Measurements from ENCODE around the gene SLK.

The SLK gene

GRCh38 chr10:103942866-103943265 lies 24.1 kb upstream of the SLK start:
- DNase-seq: no peak

DNA sequence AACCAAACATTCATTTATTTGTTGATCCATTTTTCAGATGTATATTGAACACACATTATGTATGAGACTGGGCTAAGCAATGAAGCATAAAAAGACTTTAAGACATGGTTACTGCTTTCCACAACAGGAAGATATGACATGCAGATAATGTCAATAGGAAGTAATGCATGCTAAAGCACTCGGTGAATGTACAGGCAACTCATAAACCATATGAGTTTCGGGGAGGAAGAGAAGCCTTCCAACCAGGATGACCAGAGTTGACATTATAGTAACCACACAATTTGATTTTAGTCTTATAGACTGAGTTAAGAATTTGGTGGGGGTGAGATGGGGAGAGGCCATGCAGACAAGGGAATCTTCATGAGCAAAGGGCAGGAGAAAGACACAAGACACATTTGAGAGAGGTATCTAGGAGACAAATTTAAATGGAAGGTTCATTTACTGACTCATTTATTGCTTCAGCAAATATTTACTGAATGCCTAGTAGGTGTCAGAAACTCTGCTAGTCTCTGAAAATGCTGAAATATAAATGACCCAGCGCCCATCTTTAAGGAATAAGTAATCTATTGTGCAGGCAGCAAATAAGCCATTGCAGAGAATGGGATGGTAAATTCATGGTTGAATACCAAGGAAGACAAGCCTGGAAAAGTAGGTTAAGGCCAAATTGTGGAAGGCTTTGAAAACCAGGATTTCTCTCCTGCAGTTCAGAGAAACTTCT lies 19.0 kb upstream of the SLK start:
- DNase-seq: no peak

GRCh38 chr10:103949728-103950127 lies 17.2 kb upstream of the SLK start:
- no peak for DNase-seq

- DNase-seq: no peak
These were observed 15.8 kb upstream of the SLK start for GRCh38 chr10:103951183-103951582.

DNA sequence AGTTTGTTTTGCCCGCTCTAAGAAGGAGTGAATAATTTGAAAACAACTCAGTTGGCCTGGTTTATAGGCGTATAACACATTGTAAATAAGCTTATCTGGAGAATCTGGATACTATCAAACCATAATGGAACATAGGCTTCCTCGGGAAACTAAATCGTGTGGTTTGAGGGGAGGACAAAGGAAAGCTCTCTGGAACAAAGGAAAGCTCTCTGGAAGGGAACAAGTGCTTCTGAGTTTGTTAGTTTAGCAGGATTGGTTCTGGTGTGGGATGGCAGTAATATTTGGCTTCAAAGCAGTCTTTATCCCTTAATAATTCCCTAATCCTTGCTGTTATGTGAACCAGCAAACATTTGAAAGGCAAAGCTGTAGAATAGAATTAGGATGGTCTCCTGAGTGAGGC lies 15.0 kb upstream of the SLK start:
- no peak for DNase-seq

DNA sequence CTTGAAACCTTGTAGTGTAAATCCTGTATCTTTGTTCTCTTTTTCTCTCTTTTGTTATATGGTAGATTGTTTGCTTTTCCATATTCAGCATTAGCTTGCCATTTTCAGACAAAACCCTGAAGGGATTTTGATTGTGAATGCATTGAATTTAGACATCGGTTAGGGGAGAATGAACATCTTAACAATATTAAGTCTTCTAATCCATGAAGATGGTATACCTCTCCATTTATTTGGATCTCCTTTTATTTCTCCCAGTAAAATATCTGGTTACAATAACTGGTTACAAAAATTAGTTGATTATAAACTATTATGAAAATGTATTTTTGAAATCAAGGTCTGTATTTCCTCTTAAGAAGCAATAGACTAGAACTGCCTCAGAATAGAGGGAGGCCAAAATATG lies 12.4 kb upstream of the SLK start:
- DNase-seq: no peak

DNA sequence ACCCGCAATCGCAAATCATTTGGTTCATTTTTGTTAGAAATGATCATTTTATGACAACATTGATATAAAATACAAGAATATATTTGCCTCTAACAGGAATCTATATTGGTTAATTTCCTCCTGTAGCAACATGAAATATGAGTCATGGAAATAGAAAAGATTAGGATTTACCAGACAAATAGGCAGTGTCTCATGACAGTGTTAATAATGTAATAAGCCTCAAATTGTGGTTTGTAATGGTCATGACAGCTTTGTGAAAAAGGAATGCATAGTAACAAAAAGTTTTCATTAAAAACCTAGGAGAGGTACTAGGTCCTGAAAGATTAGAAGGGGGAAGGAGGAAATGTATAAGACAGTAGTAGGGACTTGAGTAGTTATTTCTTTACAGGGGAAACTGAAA lies 7.9 kb upstream of the SLK start:
- no peak for DNase-seq

- no peak for DNase-seq
These were observed 6.8 kb upstream of the SLK start for GRCh38 chr10:103960103-103960502.

DNA sequence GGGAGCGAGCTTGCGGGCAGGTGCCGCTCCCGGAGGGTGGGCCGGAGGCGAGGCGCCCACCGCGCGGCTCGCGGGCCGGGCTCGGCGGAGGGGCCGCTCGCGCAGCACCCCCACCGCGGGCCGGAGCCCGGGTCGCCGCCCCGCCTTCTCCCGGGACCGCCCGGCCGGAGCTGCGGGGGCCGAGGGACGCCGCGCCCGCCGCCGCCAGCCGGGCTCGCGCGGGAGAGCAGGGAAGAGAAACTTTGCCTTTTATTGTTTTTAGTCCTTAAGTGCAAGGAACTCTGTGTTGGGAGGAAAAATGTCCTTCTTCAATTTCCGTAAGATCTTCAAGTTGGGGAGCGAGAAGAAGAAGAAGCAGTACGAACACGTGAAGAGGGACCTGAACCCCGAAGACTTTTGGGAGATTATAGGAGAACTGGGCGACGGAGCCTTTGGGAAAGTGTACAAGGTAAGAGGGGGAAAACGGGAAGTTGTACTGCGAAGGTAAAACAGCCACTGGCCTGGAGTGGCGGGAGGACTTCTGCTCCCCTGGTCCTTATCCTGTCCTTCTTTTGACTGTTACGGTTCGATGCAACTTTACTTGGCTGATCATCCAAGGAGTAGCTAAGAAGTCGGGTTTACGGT lies 620 bp downstream of the SLK start:
- no peak for DNase-seq

DNA sequence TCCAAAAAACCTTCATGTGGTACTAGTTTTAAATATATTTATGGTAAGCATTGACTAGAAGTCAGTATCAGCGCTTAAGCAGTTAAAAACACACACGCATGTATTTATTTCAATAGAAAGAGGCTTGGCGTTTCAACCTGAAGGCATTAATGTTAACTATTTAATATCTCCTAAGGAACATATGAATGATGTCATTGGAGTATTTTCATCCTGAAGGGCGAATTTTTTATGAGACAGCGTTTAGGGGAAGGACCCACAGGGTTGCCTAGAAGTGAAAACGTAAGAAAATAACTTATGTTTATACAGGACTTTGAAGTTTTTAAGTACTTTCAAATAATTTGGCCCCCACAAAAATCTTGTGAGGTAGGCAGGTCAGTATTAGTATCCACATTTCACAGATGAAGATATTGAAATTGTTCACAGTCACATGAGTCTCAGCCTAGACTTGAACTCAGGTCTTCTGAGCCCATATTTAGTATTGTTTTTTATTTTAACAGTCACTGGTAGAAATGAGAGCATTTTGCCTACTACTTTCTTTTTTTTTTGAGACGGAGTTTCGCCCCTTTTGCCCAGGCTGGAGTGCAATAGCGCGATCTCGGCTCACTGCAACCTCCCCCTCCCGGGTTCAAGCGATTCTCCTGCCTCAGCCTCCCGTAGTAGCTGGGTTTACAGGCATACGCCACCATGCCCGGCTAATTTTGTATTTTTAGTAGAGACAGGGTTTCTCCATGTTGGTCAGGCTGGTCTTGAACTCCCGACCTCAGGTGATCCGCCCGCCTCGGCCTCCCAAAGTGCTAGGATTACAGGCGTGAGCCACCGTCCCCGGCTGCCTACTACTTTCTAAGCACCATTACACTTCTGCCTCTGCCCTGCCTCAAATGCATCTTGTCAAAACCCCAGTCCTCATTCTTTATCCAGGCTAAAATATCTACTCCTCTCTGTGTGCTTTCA lies 1.8 kb downstream of the SLK start:
- DNase-seq: no peak

DNA sequence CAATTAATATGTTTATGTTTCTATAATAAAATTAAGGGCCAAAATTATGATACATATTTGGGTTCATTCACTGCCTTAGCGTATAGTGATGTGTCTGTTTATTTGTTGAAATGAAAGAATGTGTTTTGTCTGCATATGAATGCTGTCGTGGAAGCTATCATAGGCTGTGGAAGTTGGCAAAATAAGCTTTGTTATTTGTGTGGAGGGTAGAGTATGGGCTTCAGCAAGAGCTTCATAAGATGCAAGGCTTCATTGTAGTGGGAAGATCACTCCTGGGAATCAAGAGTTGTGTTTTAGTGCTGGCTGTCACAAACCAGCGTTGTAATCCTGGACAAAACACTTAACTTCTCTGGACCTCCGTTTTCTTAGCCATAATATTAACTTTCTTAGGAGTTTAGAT lies 2.5 kb downstream of the SLK start:
- DNase-seq: no peak

- DNase-seq: no peak
These were observed 3.1 kb downstream of the SLK start for GRCh38 chr10:103969857-103970627.

GRCh38 chr10:103975169-103975568 lies 8.2 kb downstream of the SLK start:
- no peak for DNase-seq

DNA sequence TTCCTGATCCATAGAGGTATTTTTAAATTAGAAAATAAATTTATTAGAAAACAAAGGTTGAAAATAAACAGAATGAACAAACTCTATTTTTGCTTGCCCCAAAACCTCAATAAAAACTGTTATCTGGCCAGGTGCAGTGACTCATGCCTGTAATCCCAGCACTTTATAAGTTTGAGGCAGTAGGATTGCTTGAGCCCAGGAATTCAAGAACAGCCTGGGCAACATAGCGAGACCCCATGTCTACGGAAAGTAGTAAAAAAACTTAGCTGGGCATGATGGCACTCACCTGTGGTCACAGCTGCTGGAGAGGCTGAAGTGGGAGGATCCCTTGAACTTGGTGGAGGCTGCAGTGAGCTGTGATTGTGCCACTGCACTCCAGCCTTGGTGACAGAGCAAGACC lies 10.3 kb downstream of the SLK start:
- no peak for DNase-seq

GRCh38 chr10:103979530-103979929 lies 12.6 kb downstream of the SLK start:
- no peak for DNase-seq

DNA sequence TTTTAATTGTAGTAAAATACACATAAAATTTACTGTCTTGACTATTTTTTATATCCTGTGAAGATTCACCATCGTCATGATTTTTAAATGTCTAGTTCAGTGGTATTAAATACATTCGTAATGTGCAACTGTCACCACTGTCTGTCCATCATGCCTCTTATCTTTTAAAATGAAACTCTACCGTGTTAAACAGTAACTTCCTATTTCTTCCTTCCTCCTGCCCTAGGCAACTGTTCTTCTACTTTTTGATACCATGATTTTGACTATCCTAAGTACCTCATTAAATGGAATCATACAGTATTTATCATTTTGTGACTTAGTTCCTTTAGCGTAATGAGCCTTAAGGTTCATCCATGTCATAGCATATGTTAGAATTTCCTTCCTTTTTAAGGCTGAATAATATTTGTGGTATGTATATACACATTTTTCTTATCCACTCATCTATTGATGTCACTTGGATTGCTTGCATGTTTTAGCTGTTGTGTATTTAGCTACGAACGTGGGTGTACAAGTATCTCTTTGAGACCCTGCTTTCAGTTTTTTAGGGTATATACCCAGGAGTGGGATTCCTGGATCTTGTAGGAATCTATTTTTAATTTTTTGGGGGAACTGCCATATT lies 13.5 kb downstream of the SLK start:
- DNase-seq: no peak

GRCh38 chr10:103982639-103983038 lies 15.7 kb downstream of the SLK start:
- DNase-seq: no peak

DNA sequence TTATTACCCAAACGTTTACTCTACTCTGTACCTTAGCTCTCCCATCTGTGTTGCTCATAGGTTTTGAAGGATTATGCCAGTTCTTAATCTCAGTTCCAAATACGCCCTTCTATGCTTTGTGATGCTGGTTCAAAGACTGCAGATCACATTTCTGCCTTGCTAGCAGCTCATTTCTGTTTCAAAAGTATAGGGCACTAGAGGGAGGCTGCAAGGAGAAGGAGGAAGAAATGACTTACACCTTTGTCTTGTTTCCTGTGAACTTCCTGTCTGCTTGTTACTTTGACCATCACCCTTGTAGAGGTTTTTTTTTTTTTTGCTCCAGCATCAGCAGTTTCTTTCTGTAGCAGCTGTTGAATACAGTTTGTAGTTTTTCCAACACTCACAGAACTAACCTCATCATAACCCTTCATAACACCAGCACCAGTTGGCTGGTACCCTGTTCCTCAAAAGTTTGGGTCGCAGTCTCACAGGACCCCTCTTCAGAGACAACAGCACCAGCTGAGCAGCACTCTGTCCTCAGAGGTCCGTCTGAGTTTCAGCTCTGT lies 16.5 kb downstream of the SLK start:
- no peak for DNase-seq

DNA sequence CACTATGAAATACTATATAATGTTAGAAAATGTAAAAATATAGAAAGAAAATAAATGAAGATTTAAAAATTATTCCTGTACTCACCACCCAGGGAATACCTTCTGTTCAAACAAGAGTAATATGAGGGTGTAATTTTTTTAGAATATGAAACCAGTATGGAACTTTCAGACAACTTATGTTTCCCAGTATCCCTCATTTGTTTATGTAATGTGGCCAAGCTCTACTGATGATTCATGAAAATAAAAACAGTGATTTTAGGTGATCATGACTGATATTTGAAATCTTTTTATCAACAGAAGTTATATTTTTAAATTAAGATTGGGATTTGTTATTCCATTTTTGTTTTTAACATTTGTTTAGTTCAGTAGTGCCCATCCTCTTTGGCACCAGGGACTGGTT lies 18.8 kb downstream of the SLK start:
- no peak for DNase-seq

DNA sequence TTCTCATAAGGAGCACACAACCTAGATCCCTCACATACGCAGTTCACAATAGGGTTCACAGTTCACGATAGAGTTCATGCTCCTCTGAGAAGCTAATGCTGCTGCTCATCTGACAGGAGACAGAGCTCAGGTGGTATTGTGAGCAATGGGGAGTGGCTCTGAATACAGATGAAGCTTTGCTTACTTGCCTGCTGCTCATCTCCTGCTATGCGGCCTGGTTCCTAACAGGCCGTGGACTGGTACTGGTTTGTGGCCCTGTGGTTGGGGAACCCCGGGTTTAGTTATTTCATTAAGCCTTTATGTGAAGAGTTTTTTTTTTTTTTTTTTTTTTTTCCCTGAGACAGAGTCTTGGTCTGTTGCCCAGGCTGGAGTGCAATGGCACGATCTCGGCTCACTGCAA lies 19.4 kb downstream of the SLK start:
- no peak for DNase-seq

DNA sequence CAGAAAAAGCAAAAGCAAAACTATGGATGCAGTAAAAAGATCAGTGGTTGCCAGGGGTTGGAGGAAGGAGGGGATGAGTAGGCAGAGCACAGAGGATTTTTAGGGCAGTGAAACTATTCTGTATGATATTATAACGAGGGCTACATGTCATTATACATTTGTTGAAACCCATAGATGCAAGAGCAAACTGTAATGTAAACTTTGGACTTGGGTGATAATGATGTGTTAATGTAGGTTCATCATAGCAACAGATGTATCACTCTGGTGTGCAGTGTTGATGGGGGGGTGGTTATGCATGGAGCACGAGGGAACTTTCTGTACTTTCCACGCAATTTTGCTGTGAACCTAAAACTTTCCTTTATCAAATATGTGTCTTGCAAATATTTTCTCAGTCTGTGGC lies 23.2 kb downstream of the SLK start:
- DNase-seq: no peak

GRCh38 chr10:103990531-103990930 lies 23.6 kb downstream of the SLK start:
- DNase-seq: no peak
